GM12891 (cell line): ENCODE data around the gene DNAJB12.
A peak's percentile ranks its signal among the peaks of the same experiment; 100 is the strongest.

ENCODE experiments used
- PAX5 ChIP-seq: IDR thresholded peaks from 2 replicates; pipeline ENCODE4 v1.6.1; 2011; ENCODE audit warnings: low read length, moderate library complexity, mild to moderate bottlenecking; ENCODE audit not compliant: insufficient read depth, severe bottlenecking
- POLR2A ChIP-seq: IDR thresholded peaks from 2 replicates; pipeline ENCODE4 v1.6.1; 2011; ENCODE audit warnings: low read depth, low read length, control low read depth
- POLR2AphosphoS5 ChIP-seq: IDR thresholded peaks from 2 replicates; pipeline ENCODE4 v1.6.1; 2011; ENCODE audit warnings: low read depth, low read length, control low read depth
- SPI1 ChIP-seq: IDR thresholded peaks from 2 replicates; pipeline ENCODE4 v1.6.1; 2011; ENCODE audit warnings: low read depth, low read length, control low read depth

GRCh38 chr10:72322280-72323058 is 32.2 kb downstream of the DNAJB12 start:
- TF ChIP-seq POLR2A (no peak), PAX5 (no peak), POLR2AphosphoS5 (no peak), SPI1 (peak; percentile 34; the same call in 1 of the 2 replicates)
